Stimulated activated CD4-positive, alpha-beta T cell treated with anti-CD3 and anti-CD28 coated beads, Interleukin-1b, Interleukin-23, amount 100 ng/mL, for 48 hours (primary cell): Measurements from ENCODE around the gene FOXO4.
"Not testable (repeated sequence)": the region's sequence is repeated elsewhere in the genome, so short reads cannot be mapped to it uniquely, and the experiment has no call there.

Experiments used
- DNase-seq: peaks from one replicate; pipeline ENCODE4 v3.0.0-alpha.2; 2020

Gene FOXO4, protein sequence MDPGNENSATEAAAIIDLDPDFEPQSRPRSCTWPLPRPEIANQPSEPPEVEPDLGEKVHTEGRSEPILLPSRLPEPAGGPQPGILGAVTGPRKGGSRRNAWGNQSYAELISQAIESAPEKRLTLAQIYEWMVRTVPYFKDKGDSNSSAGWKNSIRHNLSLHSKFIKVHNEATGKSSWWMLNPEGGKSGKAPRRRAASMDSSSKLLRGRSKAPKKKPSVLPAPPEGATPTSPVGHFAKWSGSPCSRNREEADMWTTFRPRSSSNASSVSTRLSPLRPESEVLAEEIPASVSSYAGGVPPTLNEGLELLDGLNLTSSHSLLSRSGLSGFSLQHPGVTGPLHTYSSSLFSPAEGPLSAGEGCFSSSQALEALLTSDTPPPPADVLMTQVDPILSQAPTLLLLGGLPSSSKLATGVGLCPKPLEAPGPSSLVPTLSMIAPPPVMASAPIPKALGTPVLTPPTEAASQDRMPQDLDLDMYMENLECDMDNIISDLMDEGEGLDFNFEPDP

DNA sequence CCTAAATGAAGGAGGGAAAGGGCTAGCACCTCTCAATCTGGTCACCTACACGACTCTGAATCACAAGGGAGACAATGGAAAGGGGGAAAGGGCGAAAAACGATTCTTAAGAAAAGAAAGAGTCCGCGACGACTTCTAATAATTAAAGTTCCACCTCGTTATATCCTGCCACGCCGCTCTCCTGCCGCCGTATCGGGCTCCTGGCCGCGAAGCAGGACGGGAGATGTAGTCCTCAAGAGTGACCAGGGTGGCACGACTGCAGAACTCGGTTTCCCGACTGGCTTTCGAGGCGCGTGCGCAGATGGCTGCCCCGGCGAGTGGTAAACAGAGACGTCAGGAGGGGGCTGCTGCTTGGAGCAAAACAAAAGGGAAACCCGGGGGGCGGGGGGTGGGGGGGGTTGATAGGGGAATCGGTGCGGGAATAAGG, at the start of gene FOXO4:
TSS of gene FOXO4 (plus strand) at position 297 of the 426 bp plus-strand sequence. CDS start 678 bp downstream, outside the sequence.
- peak; percentile 86 for DNase-seq

- not testable (repeated sequence) for DNase-seq
These were observed 47.8 kb upstream of the FOXO4 start for GRCh38 chrX:71047891-71048290.

GRCh38 chrX:71052721-71053120, 42.9 kb upstream of the FOXO4 start:
- DNase-seq = no peak

- DNase-seq = no peak
These were observed 42.4 kb upstream of the FOXO4 start for GRCh38 chrX:71053217-71053621.

- DNase-seq = no peak
These were observed 38.8 kb upstream of the FOXO4 start for GRCh38 chrX:71056867-71057266.

DNA sequence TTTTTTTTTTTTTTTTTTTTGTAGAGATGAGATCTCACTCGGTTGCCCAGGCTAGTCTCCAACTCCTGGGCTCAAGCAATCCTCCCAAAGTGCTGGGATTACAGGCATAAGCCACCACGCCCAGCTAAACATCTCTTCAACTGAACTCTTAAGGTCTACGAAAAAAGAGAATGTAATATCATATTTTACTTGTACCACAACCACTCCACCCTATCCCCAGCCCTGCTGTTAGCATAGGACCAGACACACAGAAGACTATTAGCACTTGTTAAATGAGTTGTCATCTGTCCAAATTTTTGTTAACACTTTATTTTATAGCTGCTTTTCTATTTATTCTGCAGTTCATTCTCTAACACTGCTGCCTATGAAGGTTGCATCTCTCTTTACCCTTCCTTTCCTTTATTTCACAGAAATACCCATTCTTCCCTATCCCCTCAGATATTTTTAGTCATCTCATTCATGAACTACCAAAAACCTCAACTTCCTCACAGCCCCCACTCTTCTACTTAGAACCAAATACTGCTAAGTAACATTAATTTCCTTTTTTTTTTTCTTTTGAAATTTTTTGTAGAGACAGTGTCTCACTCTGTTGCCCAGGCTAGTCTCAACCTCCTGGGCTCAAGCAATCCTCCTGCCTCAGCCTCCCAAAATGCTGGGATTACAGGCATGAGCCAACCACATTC, 37.7 kb upstream of the FOXO4 start:
- DNase-seq = no peak

DNA sequence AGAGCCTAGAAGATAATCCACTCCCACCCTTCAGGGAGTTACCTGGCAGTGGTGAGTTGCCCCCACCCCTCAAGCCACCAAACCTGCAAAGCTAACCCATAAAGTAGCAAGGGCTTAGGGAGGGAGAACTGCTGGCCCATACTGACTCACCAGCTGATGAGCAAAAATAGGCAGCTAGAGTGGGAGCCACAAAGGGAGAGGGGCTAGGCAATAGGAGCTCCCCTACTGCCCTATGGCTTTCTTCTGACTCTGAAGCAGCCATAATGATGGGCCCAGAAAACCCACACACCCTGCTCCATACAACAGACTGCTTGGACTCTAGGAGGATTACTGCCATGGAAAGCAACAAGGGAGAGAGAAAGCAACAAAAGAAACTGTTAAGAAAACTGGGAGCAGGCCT, 35.5 kb upstream of the FOXO4 start:
- DNase-seq = no peak

GRCh38 chrX:71067089-71067488, 28.6 kb upstream of the FOXO4 start:
- DNase-seq = no peak

- no peak for DNase-seq
These were observed 28.0 kb upstream of the FOXO4 start for GRCh38 chrX:71067712-71068043.

DNA sequence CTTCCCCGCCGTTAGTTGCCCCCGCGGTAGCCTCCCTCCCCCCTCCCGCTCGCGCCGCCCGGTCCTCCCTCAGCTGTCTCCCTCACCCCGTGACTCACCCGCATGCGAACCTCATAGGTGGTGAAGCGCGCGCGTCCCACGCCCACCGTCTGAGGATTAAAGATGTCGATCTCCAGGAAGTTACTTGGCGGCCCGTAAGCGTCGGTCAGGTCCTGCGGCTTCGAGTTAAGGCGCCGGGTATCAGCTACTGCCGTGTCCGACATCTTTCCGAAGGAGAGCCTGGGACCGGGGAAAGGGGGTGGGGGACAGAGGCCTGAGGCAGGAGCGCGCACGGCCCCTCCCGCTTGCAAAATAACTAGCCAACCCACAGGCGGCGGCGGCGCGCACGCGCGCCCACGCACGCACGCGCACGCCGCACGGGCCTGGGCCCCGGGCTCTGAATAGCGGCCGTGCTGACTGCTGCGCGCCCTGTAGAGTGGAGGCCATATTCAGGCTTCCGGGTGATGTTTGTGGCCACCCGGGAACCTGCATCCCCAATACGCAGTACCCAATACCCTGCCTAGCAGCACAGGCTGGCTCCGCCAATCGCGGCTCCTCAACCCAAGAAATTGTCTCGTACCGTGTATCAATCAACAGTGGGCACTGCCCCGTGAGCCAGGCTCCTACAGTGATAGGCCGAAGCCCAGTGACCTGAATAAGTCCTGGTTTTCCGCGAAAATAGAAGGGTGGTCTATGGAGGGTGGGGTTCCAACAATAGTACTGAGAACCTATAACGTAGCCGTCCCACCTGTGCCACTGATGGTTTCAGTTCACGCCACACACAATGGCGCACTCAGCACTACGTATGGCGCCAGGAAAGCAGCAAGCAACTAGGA, 27.4 kb upstream of the FOXO4 start, which contains the start of gene SNX12:
TSS of gene SNX12 (minus strand) at position 291 of the 875 bp plus-strand sequence. CDS start at position 263, 28 bp downstream.
- peak; percentile 91 for DNase-seq

- DNase-seq = no peak
These were observed 25.1 kb upstream of the FOXO4 start for GRCh38 chrX:71070531-71070930.

DNA sequence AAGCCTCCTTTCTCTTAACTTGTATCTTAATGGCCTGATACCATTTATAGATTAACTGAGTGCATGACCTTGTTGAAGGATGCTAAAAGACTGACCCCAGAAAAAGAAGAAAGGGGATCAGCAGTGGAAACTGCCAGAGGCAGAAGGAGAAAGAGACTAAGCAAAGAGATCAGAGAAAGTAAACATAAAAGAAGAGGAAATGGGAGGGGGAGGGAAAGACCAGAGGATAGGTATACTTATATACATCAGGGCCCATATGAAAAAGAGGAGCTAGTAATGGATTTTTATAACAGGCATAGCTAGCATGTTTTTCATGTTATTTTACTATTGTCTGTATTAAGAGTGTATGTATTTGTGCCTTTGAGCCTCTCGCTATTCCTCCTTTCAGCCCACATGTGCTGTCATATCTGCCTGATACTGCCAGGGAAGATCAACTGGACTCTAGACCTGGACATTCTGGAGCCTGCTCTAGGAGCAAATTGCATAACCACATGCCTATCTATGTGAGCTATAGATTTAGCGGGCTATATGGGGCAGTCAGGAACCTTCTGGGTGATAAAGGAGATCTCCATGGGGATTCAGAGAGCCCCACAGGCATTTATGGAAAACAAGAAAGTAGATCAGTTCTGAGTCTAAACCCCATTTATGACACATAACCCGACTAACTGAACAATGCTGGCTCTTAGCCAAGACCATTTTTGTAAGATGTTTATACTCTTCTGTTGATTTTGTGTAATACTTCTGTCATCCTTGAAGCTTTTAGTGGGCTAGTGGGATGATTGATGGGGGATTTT, 14.1 kb upstream of the FOXO4 start:
- DNase-seq = no peak

- no peak for DNase-seq
These were observed 13.5 kb upstream of the FOXO4 start for GRCh38 chrX:71082124-71082647.

- no peak for DNase-seq
These were observed 12.8 kb upstream of the FOXO4 start for GRCh38 chrX:71082822-71083221.

- no peak for DNase-seq
These were observed 9.8 kb upstream of the FOXO4 start for GRCh38 chrX:71085900-71086299.

- DNase-seq = no peak
These were observed 4.4 kb upstream of the FOXO4 start for GRCh38 chrX:71091263-71091662.

DNA sequence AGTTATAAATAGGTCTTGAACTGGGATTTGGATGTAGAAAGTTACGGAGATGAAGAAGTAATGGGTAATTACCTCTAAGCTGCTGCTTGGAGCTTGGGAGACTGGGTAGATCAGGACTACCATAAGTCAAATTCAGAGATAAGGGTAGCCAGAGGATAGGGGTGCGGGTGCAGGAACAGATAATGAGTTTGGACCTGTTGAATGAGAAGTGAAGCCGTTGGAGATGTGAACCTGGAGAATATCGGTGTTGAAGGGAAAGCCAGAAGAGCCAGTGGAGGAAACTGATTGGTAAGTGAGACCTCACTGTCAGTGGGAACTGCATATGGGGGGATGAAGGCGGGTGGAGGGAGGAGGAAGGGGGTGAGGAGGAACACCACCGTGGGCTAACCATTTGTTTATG, 618 bp upstream of the FOXO4 start:
- DNase-seq = no peak

DNA sequence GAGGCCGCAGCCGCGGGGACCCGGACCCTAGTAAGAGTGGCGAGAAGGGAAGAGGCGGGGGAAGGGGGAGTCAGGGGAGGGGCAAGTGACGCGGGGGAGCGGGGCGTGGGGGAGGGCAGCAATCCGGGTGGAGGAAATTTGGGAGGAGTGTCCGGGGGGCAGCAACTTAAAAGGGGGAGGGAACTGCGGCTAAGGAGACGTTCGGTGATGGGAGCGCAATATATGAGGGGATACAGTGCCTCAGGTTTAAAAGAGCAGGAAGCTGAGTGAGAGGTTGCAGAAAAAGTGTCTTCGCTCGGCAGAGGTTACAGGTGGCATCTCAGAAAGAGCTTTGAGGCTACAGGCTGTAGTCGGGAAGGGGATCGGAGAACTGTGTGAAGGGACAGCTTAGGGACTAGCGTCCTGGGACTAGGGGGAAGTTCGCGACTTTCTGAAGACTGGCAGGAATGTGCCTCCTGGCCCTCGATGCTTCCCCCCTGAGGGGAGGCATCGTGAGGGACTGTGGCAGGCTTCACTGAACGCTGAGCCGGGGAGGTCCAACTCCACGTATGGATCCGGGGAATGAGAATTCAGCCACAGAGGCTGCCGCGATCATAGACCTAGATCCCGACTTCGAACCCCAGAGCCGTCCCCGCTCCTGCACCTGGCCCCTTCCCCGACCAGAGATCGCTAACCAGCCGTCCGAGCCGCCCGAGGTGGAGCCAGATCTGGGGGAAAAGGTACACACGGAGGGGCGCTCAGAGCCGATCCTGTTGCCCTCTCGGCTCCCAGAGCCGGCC, 519 bp downstream of the FOXO4 start:
- DNase-seq = no peak

- no peak for DNase-seq
These were observed 1.0 kb downstream of the FOXO4 start for GRCh38 chrX:71096760-71097032.

GRCh38 chrX:71098302-71098701, 2.7 kb downstream of the FOXO4 start:
- peak; percentile 67 for DNase-seq

- no peak for DNase-seq
These were observed 3.4 kb downstream of the FOXO4 start for GRCh38 chrX:71098951-71099506.
